Gastrocnemius medialis (tissue), 4 donors: Measurements from ENCODE around the gene PTBP2.

Experiments
- POLR2A ChIP-seq, 2 donors: fragments of 450-650 bp; IDR thresholded peaks; one replicate each; pipeline ENCODE4 v1.6.1; 2017; ENCODE audit warnings: antibody characterized with exemption in 2 of 2, mild to moderate bottlenecking in 2 of 2, moderate library complexity in 2 of 2
- TF ChIP-seq, protein P1 (sequence below), 5 experiments: fragments of 450-650 bp in 3 of 5; fragments of 200-600 bp in 2 of 5; sonication (generic) in 2 of 5; IDR thresholded peaks in 4 of 5; conservative IDR thresholded peaks in 1 of 5; 1 replicate in 4 of 5; 2 replicates in 1 of 5; pipeline ENCODE4 v1.5.1; 2016 to 2019; ENCODE audit warnings: antibody characterized with exemption in 5 of 5, mild to moderate bottlenecking in 3 of 5, moderate library complexity in 3 of 5

DNA sequence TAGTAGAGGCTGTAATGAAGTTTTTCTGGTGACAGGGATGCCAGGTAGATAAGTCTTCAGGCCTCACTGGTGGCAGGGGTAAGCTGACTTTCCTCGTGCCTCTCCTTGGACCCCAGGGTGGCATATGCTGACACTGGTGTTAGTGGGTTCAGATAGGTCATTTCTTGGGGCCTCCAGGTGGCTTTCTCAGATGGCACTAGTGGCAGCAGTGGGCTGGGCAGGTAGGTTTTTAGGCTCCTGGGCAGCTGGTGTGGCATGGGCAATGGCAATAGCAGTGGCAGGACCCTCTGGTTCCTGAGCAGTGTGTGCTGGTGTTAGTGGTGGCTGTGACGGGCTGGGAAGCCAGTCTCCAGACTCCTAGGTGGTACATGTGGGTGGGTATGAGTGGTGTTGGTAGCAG, 140.3 kb downstream of the PTBP2 start:
- TF ChIP-seq POLR2A (IDR thresholded peaks at IDR 0.05): no peak
- TF ChIP-seq, protein P1, sequence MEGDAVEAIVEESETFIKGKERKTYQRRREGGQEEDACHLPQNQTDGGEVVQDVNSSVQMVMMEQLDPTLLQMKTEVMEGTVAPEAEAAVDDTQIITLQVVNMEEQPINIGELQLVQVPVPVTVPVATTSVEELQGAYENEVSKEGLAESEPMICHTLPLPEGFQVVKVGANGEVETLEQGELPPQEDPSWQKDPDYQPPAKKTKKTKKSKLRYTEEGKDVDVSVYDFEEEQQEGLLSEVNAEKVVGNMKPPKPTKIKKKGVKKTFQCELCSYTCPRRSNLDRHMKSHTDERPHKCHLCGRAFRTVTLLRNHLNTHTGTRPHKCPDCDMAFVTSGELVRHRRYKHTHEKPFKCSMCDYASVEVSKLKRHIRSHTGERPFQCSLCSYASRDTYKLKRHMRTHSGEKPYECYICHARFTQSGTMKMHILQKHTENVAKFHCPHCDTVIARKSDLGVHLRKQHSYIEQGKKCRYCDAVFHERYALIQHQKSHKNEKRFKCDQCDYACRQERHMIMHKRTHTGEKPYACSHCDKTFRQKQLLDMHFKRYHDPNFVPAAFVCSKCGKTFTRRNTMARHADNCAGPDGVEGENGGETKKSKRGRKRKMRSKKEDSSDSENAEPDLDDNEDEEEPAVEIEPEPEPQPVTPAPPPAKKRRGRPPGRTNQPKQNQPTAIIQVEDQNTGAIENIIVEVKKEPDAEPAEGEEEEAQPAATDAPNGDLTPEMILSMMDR (IDR thresholded peaks at IDR 0.05 in 4 of 5, conservative IDR thresholded peaks at IDR 0.05 in 1 of 5): no peak
